GM12892 (cell line): ENCODE data around the gene PHACTR3.

Source experiments
- POLR2A ChIP-seq: IDR thresholded peaks from 2 replicates; pipeline ENCODE4 v1.6.1; 2011; ENCODE audit warnings: low read depth, low read length, control low read depth
- POLR2AphosphoS5 ChIP-seq: IDR thresholded peaks from 2 replicates; pipeline ENCODE4 v1.6.1; 2011; ENCODE audit warnings: low read depth, low read length, control low read depth
- TAF1 ChIP-seq: IDR thresholded peaks from 2 replicates; pipeline ENCODE4 v1.6.1; 2011; ENCODE audit warnings: low read depth, mild to moderate bottlenecking, control low read depth, low read length, borderline replicate concordance

- TF ChIP-seq POLR2A: no peak
- TF ChIP-seq POLR2AphosphoS5: no peak
- TF ChIP-seq TAF1: no peak
Observed at GRCh38 chr20:59829054-59829785, 224.9 kb downstream of the PHACTR3 start.
